ENCODE measurements around the gene TXNDC16. TPM values are rescaled to one million over a fixed set of nuclear protein-coding genes. Genes with fewer than 3 reads are reported as not detected.

TXNDC16 gene
- total and polyA plus RNA-seq, 4 donors, result 1.5 to 22.1 (median 3.4) TPM

- Histone ChIP-seq H3K4me3 (no peak overlapping the region), H3K36me3 (ENCODE audit: control insufficient read depth in 4 of 4, insufficient read depth in 4 of 4, low read length in 4 of 4) (peaks cover 4 to 21% (median 12%) of the 10 kb centered on the region in 4 donors), H3K9me3 (ENCODE audit: control insufficient read depth in 4 of 4, insufficient read depth in 3 of 4, low read length in 3 of 4) (no peaks in the 10 kb centered on the region), H3K27me3 (ENCODE audit: control insufficient read depth in 3 of 3, insufficient read depth in 3 of 3, low read length in 2 of 3) (no peaks in the 10 kb centered on the region), H3K27ac (ENCODE audit: low read depth in 1 of 2, low read length in 1 of 2) (no peak overlapping the region), H3K9ac (ENCODE audit: insufficient read depth in 1 of 2, low read length in 2 of 2) (no peak overlapping the region), H3K4me1 (ENCODE audit: control insufficient read depth in 5 of 5, insufficient read depth in 5 of 5, low read length in 5 of 5) (no peaks in the 10 kb centered on the region)
- 29 to 64% methylated on average over 2 of the region's 2 CpGs for WGBS, 2 donors
- DNase-seq (no peak), ATAC-seq (ENCODE audit: insufficient read depth, low FRiP score) (no peak)
- TF ChIP-seq CTCF (IDR thresholded peaks at IDR 0.05; ENCODE audit: control extremely low read depth, extremely low read depth), result no peak
Observed at GRCh38 chr14:52538623-52539022, 13.7 kb downstream of the TXNDC16 start.

- DNase-seq (no peak), ATAC-seq (ENCODE audit: insufficient read depth, low FRiP score) (no peak)
- no peak overlapping the region for H3K4me3 ChIP-seq
- no peaks in the 10 kb centered on the region for H3K9me3 ChIP-seq (ENCODE audit: control insufficient read depth in 4 of 4, insufficient read depth in 3 of 4, low read length in 3 of 4)
- H3K27me3 ChIP-seq (ENCODE audit: control insufficient read depth in 3 of 3, insufficient read depth in 3 of 3, low read length in 2 of 3), result no peaks in the 10 kb centered on the region
- no peak overlapping the region for H3K9ac ChIP-seq (ENCODE audit: insufficient read depth in 1 of 2, low read length in 2 of 2)
- H3K36me3 ChIP-seq (ENCODE audit: control insufficient read depth in 4 of 4, insufficient read depth in 4 of 4, low read length in 4 of 4), result peaks cover 5 to 21% (median 13%) of the 10 kb centered on the region in 4 donors
- no peaks in the 10 kb centered on the region for H3K4me1 ChIP-seq (ENCODE audit: control insufficient read depth in 5 of 5, insufficient read depth in 5 of 5, low read length in 5 of 5)
- TF ChIP-seq CTCF (IDR thresholded peaks at IDR 0.05; ENCODE audit: control extremely low read depth, extremely low read depth), result no peak
- H3K27ac ChIP-seq (ENCODE audit: low read depth in 1 of 2, low read length in 1 of 2), result no peak overlapping the region
- 92 to 94% methylated on average over 3 of the region's 3 CpGs for WGBS, 2 donors
Observed at GRCh38 chr14:52536269-52536668, 16.0 kb downstream of the TXNDC16 start.

GRCh38 chr14:52531481-52531880, 20.8 kb downstream of the TXNDC16 start:
- Histone ChIP-seq H3K27me3 (ENCODE audit: control insufficient read depth in 3 of 3, insufficient read depth in 3 of 3, low read length in 2 of 3) (no peaks in the 10 kb centered on the region), H3K4me1 (ENCODE audit: control insufficient read depth in 5 of 5, insufficient read depth in 5 of 5, low read length in 5 of 5) (no peaks in the 10 kb centered on the region), H3K9me3 (ENCODE audit: control insufficient read depth in 4 of 4, insufficient read depth in 3 of 4, low read length in 3 of 4) (no peaks in the 10 kb centered on the region), H3K4me3 (no peak overlapping the region), H3K27ac (ENCODE audit: low read depth in 1 of 2, low read length in 1 of 2) (no peak overlapping the region), H3K9ac (ENCODE audit: insufficient read depth in 1 of 2, low read length in 2 of 2) (no peak overlapping the region), H3K36me3 (ENCODE audit: control insufficient read depth in 4 of 4, insufficient read depth in 4 of 4, low read length in 4 of 4) (peaks cover 4 to 24% (median 14%) of the 10 kb centered on the region in 4 donors)
- DNase-seq, result no peak
- ATAC-seq (ENCODE audit: insufficient read depth, low FRiP score), result no peak
- TF ChIP-seq CTCF (IDR thresholded peaks at IDR 0.05; ENCODE audit: control extremely low read depth, extremely low read depth), result no peak

GRCh38 chr14:52527052-52527451, 25.3 kb downstream of the TXNDC16 start:
- no peak for ATAC-seq (ENCODE audit: insufficient read depth, low FRiP score)
- Histone ChIP-seq H3K9ac (ENCODE audit: insufficient read depth in 1 of 2, low read length in 2 of 2) (no peak overlapping the region), H3K27ac (ENCODE audit: low read depth in 1 of 2, low read length in 1 of 2) (no peak overlapping the region), H3K4me1 (ENCODE audit: control insufficient read depth in 5 of 5, insufficient read depth in 5 of 5, low read length in 5 of 5) (no peaks in the 10 kb centered on the region), H3K36me3 (ENCODE audit: control insufficient read depth in 4 of 4, insufficient read depth in 4 of 4, low read length in 4 of 4) (peaks cover 0 to 3% (median 1%) of the 10 kb centered on the region in 4 donors), H3K27me3 (ENCODE audit: control insufficient read depth in 3 of 3, insufficient read depth in 3 of 3, low read length in 2 of 3) (no peaks in the 10 kb centered on the region), H3K4me3 (no peak overlapping the region), H3K9me3 (ENCODE audit: control insufficient read depth in 4 of 4, insufficient read depth in 3 of 4, low read length in 3 of 4) (no peaks in the 10 kb centered on the region)
- no peak for DNase-seq
- 91% methylated on average over 4 of the region's 4 CpGs for WGBS, 2 donors
- no peak for TF ChIP-seq CTCF (IDR thresholded peaks at IDR 0.05; ENCODE audit: control extremely low read depth, extremely low read depth)

All from lung (tissue), 12 donors.